Measurements from ENCODE around the gene RAET1G.

The RAET1G gene

DNA sequence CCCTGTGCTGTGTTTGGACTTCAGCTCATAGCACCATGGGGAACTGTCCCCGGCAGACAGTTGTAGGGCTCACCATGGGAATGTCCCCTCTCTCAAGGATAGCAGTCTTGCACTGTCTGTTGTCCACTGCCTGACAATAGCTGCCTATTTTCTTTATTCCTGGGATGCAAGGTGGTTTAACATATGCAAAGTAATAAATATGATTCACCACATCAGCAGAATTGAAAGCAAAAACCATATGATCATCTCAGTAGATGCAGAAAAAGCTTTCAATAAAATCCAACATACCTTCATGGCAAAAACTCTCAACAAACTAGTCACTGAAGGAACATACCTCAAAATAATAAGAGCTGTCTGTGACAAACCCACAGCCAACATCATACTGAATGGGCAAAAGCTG, 45.3 kb downstream of the RAET1G start:
- DNase-seq (ENCODE audit: low spot score) (no peak), ATAC-seq (ENCODE audit: low read depth) (no peak)
- no peak overlapping the region for H3K27ac ChIP-seq (ENCODE audit: poor library complexity, severe bottlenecking)
- no peaks in the 10 kb centered on the region for H3K9me3 ChIP-seq (ENCODE audit: severe bottlenecking)
- TF ChIP-seq, protein P1, sequence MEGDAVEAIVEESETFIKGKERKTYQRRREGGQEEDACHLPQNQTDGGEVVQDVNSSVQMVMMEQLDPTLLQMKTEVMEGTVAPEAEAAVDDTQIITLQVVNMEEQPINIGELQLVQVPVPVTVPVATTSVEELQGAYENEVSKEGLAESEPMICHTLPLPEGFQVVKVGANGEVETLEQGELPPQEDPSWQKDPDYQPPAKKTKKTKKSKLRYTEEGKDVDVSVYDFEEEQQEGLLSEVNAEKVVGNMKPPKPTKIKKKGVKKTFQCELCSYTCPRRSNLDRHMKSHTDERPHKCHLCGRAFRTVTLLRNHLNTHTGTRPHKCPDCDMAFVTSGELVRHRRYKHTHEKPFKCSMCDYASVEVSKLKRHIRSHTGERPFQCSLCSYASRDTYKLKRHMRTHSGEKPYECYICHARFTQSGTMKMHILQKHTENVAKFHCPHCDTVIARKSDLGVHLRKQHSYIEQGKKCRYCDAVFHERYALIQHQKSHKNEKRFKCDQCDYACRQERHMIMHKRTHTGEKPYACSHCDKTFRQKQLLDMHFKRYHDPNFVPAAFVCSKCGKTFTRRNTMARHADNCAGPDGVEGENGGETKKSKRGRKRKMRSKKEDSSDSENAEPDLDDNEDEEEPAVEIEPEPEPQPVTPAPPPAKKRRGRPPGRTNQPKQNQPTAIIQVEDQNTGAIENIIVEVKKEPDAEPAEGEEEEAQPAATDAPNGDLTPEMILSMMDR (IDR thresholded peaks at IDR 0.05; ENCODE audit: poor library complexity, severe bottlenecking), result no peak
- H3K36me3 ChIP-seq (ENCODE audit: low read depth), result no peaks in the 10 kb centered on the region
- H3K4me1 ChIP-seq (ENCODE audit: insufficient read depth, poor library complexity, severe bottlenecking), result no peaks in the 10 kb centered on the region
- no peak overlapping the region for H3K4me3 ChIP-seq (ENCODE audit: severe bottlenecking)
- no peaks in the 10 kb centered on the region for H3K27me3 ChIP-seq (ENCODE audit: insufficient read depth, poor library complexity, severe bottlenecking)

DNA sequence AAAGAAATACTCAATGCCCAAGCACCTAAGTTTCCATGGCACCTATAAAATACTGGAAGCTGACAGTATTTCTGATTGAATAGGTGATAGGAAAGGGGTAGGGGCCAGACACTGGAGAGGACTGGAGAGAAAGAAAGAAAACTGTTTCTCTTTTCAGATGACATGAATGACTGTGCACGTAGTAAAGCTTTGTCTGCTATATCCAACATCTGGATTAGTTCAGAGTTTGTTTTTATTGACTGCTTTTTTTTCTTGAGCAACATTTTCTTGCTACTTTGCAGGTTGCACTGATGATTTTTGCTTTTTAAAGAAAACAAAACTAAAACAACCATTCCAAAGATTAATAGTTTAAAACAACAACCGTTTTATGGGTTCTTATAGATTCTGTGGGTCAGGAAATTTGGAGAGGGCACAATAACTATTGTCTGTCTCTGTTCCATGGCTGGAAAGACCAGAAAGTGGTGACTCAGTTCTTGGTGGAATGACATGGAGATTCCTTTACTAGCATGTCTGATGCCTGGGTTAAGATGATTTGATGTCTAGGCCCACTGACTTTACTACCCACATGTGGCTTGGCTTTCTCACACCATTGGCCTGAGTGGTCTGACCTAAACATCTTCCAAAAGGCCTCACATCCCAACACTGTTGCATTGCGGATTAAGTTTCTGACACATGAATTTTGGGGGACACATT, 46.5 kb downstream of the RAET1G start:
- TF ChIP-seq, protein P1 (IDR thresholded peaks at IDR 0.05; ENCODE audit: poor library complexity, severe bottlenecking), result no peak

DNA sequence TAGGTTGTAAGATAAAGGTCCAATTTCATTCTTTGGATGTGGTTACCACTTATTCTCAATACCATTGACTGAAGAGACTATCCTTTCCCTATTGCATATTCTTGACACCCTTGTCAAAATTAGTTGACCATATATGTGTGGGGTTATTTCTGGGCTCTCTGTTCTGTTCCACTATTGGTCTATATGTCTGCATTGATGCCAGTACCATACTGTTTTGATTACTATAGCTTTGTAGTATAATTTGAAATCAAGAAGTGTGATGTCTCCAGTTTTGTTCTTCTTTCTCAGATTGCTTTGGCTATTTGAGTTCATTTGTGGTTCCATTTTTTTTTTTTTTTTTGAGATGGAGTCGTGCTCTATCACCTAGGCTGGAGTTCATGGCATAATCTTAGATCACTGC, 50.7 kb downstream of the RAET1G start:
- no peaks in the 10 kb centered on the region for H3K36me3 ChIP-seq (ENCODE audit: low read depth)
- peaks cover 5% of the 10 kb centered on the region for H3K4me1 ChIP-seq (ENCODE audit: insufficient read depth, poor library complexity, severe bottlenecking)
- no peaks in the 10 kb centered on the region for H3K27me3 ChIP-seq (ENCODE audit: insufficient read depth, poor library complexity, severe bottlenecking)
- no peak overlapping the region for H3K4me3 ChIP-seq (ENCODE audit: severe bottlenecking)
- no peak overlapping the region for H3K27ac ChIP-seq (ENCODE audit: poor library complexity, severe bottlenecking)
- no peaks in the 10 kb centered on the region for H3K9me3 ChIP-seq (ENCODE audit: severe bottlenecking)
- TF ChIP-seq, protein P1 (IDR thresholded peaks at IDR 0.05; ENCODE audit: poor library complexity, severe bottlenecking), result no peak
- DNase-seq (ENCODE audit: low spot score) (no peak), ATAC-seq (ENCODE audit: low read depth) (no peak)

More for the DNA sequence above, 46.5 kb downstream of the RAET1G start:
- DNase-seq (ENCODE audit: low spot score) (no peak), ATAC-seq (ENCODE audit: low read depth) (no peak)
- Histone ChIP-seq H3K27ac (ENCODE audit: poor library complexity, severe bottlenecking) (no peak overlapping the region), H3K27me3 (ENCODE audit: insufficient read depth, poor library complexity, severe bottlenecking) (no peaks in the 10 kb centered on the region), H3K9me3 (ENCODE audit: severe bottlenecking) (no peaks in the 10 kb centered on the region), H3K4me1 (ENCODE audit: insufficient read depth, poor library complexity, severe bottlenecking) (no peaks in the 10 kb centered on the region), H3K4me3 (ENCODE audit: severe bottlenecking) (no peak overlapping the region), H3K36me3 (ENCODE audit: low read depth) (no peaks in the 10 kb centered on the region)

DNA sequence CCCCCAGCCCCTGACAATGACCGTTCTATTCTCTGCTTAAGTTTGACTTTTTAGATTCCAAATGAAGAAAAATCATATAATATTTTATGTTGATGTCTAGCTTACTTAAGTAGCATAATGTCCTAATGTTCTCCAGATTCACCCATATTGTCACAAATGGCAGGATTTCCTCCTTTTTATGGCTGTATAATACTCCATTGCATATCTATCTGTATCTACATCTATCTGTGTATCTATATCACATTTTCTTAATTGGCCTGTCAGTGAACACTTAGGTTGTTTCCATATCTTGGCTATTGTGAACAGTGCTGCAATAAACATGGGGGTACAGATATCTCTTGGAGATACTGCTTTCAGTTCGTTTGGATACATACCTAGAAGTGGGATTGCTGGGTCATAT, 51.7 kb downstream of the RAET1G start:
- TF ChIP-seq, protein P1 (IDR thresholded peaks at IDR 0.05; ENCODE audit: poor library complexity, severe bottlenecking), result no peak
- Histone ChIP-seq H3K4me1 (ENCODE audit: insufficient read depth, poor library complexity, severe bottlenecking) (peaks cover 5% of the 10 kb centered on the region), H3K27me3 (ENCODE audit: insufficient read depth, poor library complexity, severe bottlenecking) (no peaks in the 10 kb centered on the region), H3K9me3 (ENCODE audit: severe bottlenecking) (no peaks in the 10 kb centered on the region), H3K4me3 (ENCODE audit: severe bottlenecking) (no peak overlapping the region), H3K36me3 (ENCODE audit: low read depth) (no peaks in the 10 kb centered on the region), H3K27ac (ENCODE audit: poor library complexity, severe bottlenecking) (no peak overlapping the region)
- ATAC-seq (ENCODE audit: low read depth) (no peak), DNase-seq (ENCODE audit: low spot score) (no peak)

DNA sequence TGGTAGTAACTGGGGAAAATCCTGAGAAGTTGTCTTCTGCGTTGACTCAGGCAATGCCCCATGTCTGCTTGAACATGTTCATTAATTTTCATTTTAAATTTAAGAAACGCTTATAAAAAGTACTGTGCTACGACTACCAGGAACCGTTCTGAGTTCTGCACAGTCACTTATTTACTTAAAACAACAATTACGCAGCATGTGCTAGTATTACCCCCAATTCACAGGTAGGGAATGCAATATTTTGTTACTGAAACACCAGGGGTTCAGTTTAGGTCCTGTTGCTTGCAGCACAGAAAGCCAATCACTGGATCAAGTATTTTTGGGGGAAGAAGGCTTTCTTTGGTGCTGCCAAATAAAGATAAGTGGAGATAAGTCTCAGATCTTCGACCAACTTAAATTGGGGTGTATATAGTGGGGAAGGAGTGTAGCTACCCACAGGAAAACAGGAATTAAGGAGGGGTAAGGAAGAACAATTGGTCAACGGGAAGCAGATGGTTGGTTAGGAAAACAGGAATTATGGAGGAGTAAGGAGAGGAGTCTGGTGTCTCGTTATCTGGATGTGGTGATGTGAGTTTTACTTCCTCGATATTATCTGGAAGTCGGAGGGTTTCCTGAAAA, 53.5 kb downstream of the RAET1G start:
- Histone ChIP-seq H3K27me3 (ENCODE audit: insufficient read depth, poor library complexity, severe bottlenecking) (no peaks in the 10 kb centered on the region), H3K4me3 (ENCODE audit: severe bottlenecking) (no peak overlapping the region), H3K27ac (ENCODE audit: poor library complexity, severe bottlenecking) (no peak overlapping the region), H3K36me3 (ENCODE audit: low read depth) (no peaks in the 10 kb centered on the region), H3K4me1 (ENCODE audit: insufficient read depth, poor library complexity, severe bottlenecking) (peaks cover 9% of the 10 kb centered on the region), H3K9me3 (ENCODE audit: severe bottlenecking) (no peaks in the 10 kb centered on the region)
- TF ChIP-seq, protein P1 (IDR thresholded peaks at IDR 0.05; ENCODE audit: poor library complexity, severe bottlenecking), result no peak
- DNase-seq (ENCODE audit: low spot score), result no peak
- no peak for ATAC-seq (ENCODE audit: low read depth)
